ENCODE data around the gene TBL1XR1.

DNA sequence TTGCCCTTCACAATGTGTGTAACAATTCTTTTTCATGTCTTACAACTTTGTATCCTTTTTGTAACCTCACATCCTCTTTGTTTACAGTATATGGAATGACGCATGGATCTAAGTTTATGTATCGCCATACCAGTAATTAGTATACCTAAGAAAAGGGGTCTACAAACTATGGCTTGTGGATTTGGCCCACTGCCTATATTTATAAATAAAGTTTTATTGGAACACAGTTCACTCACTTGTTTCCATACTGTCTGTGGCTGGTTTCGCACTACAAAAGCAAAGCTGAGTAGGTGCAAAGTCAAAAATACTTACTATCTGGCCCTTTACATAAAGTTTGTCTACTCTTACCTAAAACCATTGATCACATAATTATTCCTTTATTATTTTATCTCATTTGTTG, 226.5 kb downstream of the TBL1XR1 start:
- TF ChIP-seq EZH2 (conservative IDR thresholded peaks at IDR 0.05; ENCODE audit: low read depth, low read length) (no peak), NR2C2 (CRISPR knock-in tag; IDR thresholded peaks at IDR 0.05; ENCODE audit: borderline replicate concordance) (no peak), RAD21 (CRISPR knock-in tag; IDR thresholded peaks at IDR 0.05) (no peak), POLR2AphosphoS5 (IDR thresholded peaks at IDR 0.05; ENCODE audit: low read depth, low read length) (no peak), THYN1 (CRISPR knock-in tag; IDR thresholded peaks at IDR 0.05; ENCODE audit: borderline replicate concordance, low read depth) (no peak), KLF15 (CRISPR knock-in tag; IDR thresholded peaks at IDR 0.05; ENCODE audit: borderline replicate concordance) (no peak), AHR (CRISPR knock-in tag; IDR thresholded peaks at IDR 0.05) (no peak)
- TF ChIP-seq, protein P1, sequence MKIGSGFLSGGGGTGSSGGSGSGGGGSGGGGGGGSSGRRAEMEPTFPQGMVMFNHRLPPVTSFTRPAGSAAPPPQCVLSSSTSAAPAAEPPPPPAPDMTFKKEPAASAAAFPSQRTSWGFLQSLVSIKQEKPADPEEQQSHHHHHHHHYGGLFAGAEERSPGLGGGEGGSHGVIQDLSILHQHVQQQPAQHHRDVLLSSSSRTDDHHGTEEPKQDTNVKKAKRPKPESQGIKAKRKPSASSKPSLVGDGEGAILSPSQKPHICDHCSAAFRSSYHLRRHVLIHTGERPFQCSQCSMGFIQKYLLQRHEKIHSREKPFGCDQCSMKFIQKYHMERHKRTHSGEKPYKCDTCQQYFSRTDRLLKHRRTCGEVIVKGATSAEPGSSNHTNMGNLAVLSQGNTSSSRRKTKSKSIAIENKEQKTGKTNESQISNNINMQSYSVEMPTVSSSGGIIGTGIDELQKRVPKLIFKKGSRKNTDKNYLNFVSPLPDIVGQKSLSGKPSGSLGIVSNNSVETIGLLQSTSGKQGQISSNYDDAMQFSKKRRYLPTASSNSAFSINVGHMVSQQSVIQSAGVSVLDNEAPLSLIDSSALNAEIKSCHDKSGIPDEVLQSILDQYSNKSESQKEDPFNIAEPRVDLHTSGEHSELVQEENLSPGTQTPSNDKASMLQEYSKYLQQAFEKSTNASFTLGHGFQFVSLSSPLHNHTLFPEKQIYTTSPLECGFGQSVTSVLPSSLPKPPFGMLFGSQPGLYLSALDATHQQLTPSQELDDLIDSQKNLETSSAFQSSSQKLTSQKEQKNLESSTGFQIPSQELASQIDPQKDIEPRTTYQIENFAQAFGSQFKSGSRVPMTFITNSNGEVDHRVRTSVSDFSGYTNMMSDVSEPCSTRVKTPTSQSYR (CRISPR knock-in tag; IDR thresholded peaks at IDR 0.05; ENCODE audit: borderline replicate concordance): no peak
- TF ChIP-seq, protein P2, sequence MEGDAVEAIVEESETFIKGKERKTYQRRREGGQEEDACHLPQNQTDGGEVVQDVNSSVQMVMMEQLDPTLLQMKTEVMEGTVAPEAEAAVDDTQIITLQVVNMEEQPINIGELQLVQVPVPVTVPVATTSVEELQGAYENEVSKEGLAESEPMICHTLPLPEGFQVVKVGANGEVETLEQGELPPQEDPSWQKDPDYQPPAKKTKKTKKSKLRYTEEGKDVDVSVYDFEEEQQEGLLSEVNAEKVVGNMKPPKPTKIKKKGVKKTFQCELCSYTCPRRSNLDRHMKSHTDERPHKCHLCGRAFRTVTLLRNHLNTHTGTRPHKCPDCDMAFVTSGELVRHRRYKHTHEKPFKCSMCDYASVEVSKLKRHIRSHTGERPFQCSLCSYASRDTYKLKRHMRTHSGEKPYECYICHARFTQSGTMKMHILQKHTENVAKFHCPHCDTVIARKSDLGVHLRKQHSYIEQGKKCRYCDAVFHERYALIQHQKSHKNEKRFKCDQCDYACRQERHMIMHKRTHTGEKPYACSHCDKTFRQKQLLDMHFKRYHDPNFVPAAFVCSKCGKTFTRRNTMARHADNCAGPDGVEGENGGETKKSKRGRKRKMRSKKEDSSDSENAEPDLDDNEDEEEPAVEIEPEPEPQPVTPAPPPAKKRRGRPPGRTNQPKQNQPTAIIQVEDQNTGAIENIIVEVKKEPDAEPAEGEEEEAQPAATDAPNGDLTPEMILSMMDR (CRISPR knock-in tag; IDR thresholded peaks at IDR 0.05): no peak
- TF ChIP-seq, protein P3, sequence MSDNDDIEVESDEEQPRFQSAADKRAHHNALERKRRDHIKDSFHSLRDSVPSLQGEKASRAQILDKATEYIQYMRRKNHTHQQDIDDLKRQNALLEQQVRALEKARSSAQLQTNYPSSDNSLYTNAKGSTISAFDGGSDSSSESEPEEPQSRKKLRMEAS (IDR thresholded peaks at IDR 0.05): no peak
